Activated CD4-positive, alpha-beta T cell treated with anti-CD3 and anti-CD28 coated beads, Interleukin-2, amount 10 ng/mL, durations not matched to agents 7 days and 5 days (primary cell): Measurements from ENCODE around the gene KRT76. TPM values are rescaled to one million over a fixed set of nuclear protein-coding genes. Genes with fewer than 3 reads are reported as not detected.
"Not testable (repeated sequence)": the region's sequence is repeated elsewhere in the genome, so short reads cannot be mapped to it uniquely, and the experiment has no call there.

Experiments
- CTCF ChIA-PET: fragments of 350-600 bp; sonication (Branson Sonifier 250); formaldehyde crosslinking; loops from one replicate; lab custom pipeline; 2021; ENCODE audit warnings: antibody characterized with exemption; lab: Charles Lee
- POLR2A ChIA-PET: fragments of 350-600 bp; sonication (Branson Sonifier 250); formaldehyde crosslinking; loops from one replicate; lab custom pipeline; 2021; ENCODE audit warnings: antibody characterized with exemption; lab: Charles Lee
- DNase-seq: peaks from one replicate; pipeline ENCODE4 v3.0.0-alpha.2; 2020
- H3K27ac Mint-ChIP-seq: one replicate; pipeline ENCODE4 v1.8.0; 2021; ENCODE audit warnings: mild to moderate bottlenecking, moderate library complexity, mixed read lengths
- H3K27me3 Mint-ChIP-seq: one replicate; pipeline ENCODE4 v1.8.0; 2021; ENCODE audit warnings: mixed read lengths
- H3K36me3 Mint-ChIP-seq: one replicate; pipeline ENCODE4 v1.8.0; 2021; ENCODE audit warnings: low read depth, mixed read lengths
- H3K4me1 Mint-ChIP-seq: one replicate; pipeline ENCODE4 v1.8.0; 2021; ENCODE audit warnings: mixed read lengths
- H3K4me3 Mint-ChIP-seq: one replicate; pipeline ENCODE4 v1.8.0; 2021; ENCODE audit warnings: mild to moderate bottlenecking, moderate library complexity, mixed read lengths
- H3K9me3 Mint-ChIP-seq: one replicate; pipeline ENCODE4 v1.8.0; 2021; ENCODE audit warnings: mixed read lengths
- total RNA-seq, 2 experiments: library from RNA; stranded (reverse); gene quantifications; one replicate each; pipeline ENCODE4 v1.2.3, GENCODE V29; 2021

Gene KRT76
- total RNA-seq, 2 experiments from 2014 or later, result not detected

DNA sequence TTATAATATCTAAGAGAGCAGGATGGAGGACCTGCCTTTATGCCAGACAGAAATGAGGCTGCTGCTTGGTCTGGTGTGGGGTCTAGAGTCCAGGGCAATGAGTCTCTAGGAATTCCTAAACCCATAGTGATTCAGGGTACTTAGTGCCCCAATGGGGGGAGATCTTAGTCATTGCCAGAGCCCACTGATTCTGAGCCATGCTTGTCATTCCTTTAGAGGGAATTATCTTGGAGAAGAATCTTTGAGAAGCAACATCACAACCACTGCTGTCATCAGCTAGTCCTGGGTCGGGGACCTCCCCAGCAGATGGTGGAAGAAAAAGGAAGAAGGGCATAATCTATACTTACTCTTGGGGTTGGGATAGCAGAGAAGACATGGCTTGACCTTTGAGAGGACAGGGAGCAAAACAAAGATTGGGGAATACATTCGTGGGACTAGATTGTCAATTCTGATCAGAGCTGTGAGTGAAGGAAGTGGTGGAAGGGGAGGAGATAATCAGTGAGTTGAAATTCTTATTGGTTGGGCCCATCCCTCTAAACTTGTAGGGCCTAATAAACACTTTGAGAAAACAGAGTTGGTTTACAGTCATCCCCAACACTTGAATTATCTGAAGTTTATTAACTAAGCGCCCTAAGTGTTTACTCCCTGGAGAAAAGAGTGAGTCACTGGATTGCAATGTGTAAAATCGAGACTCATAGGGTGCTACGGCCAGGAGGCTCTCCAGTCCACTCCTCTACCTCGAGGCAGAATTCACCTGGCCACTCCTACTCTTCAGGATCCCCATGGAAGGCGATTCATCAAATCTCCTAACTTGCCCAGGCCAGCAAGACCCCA is 21.7 kb upstream of the KRT76 start:
- ChIA-PET CTCF (interaction anchor here (0.5 kb wide), 1 partner anchor 1881 kb away, joined by 3 read pairs; no protein-coding TSS in a partner anchor), POLR2A (no interaction called here)
- no peaks in the 10 kb centered on the region for H3K9me3 Mint-ChIP-seq
- no peaks in the 10 kb centered on the region for H3K27me3 Mint-ChIP-seq
- no peak overlapping the region for H3K4me3 Mint-ChIP-seq
- DNase-seq, result no peak
- H3K36me3 Mint-ChIP-seq, result no peaks in the 10 kb centered on the region
- no peak overlapping the region for H3K27ac Mint-ChIP-seq
- peaks cover 2% of the 10 kb centered on the region for H3K4me1 Mint-ChIP-seq

DNA sequence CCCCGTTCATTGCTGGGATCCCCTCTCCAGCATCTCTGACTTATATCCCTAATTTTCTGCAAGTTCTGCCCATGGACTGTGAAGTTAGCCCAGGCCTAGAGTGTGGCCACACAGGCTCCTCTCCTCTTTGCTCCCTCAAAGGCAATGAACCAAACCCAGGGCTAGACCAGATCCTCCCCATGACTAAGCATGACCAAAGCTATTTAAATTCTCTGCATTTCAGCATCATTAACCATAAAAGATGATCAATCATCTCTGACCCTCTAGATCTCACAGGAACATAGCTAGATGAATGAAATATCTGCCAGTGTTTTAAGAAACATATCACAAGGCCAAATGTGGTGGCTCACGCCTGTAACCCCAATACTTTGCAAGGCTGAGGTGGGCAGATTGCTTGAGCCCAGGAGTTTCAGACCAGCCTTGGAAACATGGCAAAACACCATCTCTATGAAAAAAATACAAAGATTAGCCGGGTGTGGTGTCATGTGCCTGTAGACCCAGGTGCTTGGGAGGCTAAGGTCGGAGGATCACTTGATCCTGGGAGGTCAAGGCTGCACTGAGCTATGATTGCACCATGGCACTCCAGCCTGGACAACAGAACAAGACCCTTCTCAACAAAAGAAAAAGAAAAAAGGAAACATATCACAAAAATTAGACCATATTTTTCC is 21.0 kb upstream of the KRT76 start:
- DNase-seq, result no peak
- H3K36me3 Mint-ChIP-seq, result no peaks in the 10 kb centered on the region
- no peak overlapping the region for H3K4me3 Mint-ChIP-seq
- peaks cover 2% of the 10 kb centered on the region for H3K4me1 Mint-ChIP-seq
- no peak overlapping the region for H3K27ac Mint-ChIP-seq
- CTCF ChIA-PET, result no interaction called here
- no peaks in the 10 kb centered on the region for H3K27me3 Mint-ChIP-seq
- POLR2A ChIA-PET, result no interaction called here
- H3K9me3 Mint-ChIP-seq, result no peaks in the 10 kb centered on the region

DNA sequence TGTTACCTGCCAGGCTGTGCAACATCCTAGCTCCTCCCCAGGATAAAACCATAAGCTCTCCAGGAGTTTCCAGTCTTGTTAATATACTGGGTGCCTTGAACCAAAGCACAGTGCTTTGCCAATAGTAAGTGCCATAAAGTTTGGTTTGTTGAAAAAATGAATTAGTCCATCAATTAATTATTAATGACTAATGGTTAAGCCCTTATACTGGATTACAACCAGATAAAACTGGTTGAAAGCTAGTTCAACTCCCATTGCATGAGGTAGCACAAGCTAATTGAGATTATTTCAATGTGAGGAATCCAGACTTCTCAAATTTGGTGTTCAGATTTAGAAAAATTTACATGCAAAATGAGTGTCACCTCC is 20.4 kb upstream of the KRT76 start:
- CTCF ChIA-PET, result no interaction called here
- no peak for DNase-seq
- Mint-ChIP-seq H3K9me3 (no peaks in the 10 kb centered on the region), H3K36me3 (no peaks in the 10 kb centered on the region), H3K4me1 (peaks cover 2% of the 10 kb centered on the region), H3K27ac (no peak overlapping the region), H3K27me3 (no peaks in the 10 kb centered on the region), H3K4me3 (no peak overlapping the region)
- POLR2A ChIA-PET, result no interaction called here

DNA sequence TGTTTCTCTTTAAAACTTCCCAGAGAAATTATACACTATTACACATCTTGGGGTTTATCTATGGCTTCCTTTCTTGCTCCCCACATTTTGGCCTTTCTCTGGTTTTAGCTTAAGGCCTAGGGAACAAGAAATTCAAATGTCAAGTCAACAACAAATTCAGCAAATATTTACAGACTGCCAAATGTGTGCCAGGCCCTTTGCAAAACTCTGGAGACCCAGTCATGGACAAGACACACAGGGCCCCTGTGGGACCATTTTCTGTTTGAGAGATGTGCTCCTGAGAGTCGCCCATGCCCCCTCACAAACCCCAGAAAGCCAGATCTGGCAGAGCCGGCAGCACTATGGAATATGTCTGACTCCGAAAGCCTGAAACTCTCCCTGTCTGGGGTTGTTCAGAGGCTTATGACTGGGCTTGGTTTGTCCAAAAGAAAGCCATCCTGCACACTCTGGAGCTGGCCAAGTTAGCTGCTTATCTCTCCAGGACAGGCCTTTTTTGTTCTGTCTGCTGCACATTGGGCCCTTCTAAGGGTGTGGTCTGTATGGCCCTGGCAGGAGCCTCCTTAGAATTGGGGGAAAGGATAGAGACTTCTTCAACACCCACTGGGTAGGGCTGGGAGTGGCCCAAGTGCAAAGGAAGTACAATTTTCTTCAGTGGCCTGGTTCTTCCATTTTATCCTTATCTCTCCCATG is 19.8 kb upstream of the KRT76 start:
- H3K27me3 Mint-ChIP-seq, result no peaks in the 10 kb centered on the region
- no peak overlapping the region for H3K4me3 Mint-ChIP-seq
- ChIA-PET POLR2A (no interaction called here), CTCF (no interaction called here)
- H3K36me3 Mint-ChIP-seq, result no peaks in the 10 kb centered on the region
- peaks cover 2% of the 10 kb centered on the region for H3K4me1 Mint-ChIP-seq
- no peak overlapping the region for H3K27ac Mint-ChIP-seq
- H3K9me3 Mint-ChIP-seq, result no peaks in the 10 kb centered on the region
- no peak for DNase-seq

DNA sequence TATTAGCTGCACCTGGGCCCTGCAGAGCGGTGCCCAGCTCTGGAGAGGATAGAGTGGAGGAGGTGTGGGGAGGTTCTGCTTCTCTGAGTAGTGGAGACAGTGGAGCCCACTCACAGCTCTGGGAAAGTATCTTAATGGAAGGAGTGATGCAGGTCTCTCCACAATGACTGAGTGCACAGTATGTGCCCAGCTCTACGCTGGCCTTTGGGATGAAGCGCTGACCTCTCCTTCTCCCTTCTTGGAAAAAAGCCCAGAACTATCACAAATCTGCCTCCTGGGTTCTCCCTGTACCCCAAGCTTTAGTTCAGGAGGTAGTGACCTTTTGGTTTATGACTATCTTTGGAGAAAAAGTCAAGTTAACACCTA is 19.3 kb upstream of the KRT76 start:
- peaks cover 2% of the 10 kb centered on the region for H3K4me1 Mint-ChIP-seq
- ChIA-PET CTCF (interaction anchor here (1.3 to 1.7 kb wide), 2 partner anchors 16 to 184 kb away, joined by 3 read pairs; no protein-coding TSS in a partner anchor), POLR2A (no interaction called here)
- no peak overlapping the region for H3K27ac Mint-ChIP-seq
- no peaks in the 10 kb centered on the region for H3K9me3 Mint-ChIP-seq
- no peak for DNase-seq
- H3K27me3 Mint-ChIP-seq, result peaks cover 2% of the 10 kb centered on the region
- H3K4me3 Mint-ChIP-seq, result no peak overlapping the region
- H3K36me3 Mint-ChIP-seq, result no peaks in the 10 kb centered on the region

DNA sequence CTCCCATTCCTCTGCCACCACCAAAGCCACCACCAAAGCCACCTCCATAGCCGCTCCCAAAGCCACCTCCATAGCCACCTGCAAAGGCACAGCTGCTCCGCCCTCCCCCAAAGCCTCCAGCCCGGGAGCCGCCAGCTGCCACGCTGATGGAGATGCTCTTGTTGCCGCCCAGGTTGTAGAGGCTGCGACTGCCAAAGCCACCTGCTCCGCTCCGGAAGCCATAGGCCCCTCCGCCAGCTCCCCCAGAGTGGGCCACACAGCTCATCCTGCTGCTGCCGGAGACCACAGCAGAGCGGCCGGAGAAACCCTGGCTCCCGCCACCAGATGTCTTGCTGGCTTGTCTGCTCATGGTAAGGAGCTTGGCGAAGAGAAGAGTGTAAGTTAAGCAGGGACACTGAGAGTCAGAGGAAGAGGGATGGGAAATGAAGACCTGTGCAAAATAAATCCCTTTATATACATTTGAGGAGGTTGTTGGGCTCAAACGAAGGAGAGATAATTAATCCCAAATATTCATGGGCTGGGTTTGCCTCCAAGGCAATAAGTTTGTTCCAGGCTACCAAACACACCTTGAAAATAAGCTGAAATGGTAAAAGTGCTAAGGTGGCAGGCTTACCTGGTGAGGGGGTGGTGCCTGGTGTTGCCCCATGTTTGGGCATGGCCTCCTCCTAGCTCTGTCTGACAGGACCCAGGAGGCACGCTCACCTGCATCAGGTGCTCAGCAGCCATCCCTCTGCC is 18.7 kb upstream of the KRT76 start, which contains the start of gene KRT3:
Gene KRT3, minus strand, starts transcription at position 424 of the 735 bp plus-strand sequence. Its CDS starts 75 bp downstream, at position 349.
- no peak for DNase-seq
- no peak within 1 kb of the TSS for H3K4me3 Mint-ChIP-seq
- H3K27me3 Mint-ChIP-seq, result peaks cover 4% of the 10 kb centered on the region
- POLR2A ChIA-PET, result no interaction called here
- CTCF ChIA-PET, result interaction anchor here (1.3 to 1.7 kb wide), 2 partner anchors 15 to 185 kb away, joined by 3 read pairs; no protein-coding TSS in a partner anchor
- no peak within 1 kb of the TSS for H3K27ac Mint-ChIP-seq
- H3K36me3 Mint-ChIP-seq, result no peaks in the 10 kb centered on the region
- H3K4me1 Mint-ChIP-seq, result peaks cover 2% of the 10 kb centered on the region
- H3K9me3 Mint-ChIP-seq, result no peaks in the 10 kb centered on the region

DNA sequence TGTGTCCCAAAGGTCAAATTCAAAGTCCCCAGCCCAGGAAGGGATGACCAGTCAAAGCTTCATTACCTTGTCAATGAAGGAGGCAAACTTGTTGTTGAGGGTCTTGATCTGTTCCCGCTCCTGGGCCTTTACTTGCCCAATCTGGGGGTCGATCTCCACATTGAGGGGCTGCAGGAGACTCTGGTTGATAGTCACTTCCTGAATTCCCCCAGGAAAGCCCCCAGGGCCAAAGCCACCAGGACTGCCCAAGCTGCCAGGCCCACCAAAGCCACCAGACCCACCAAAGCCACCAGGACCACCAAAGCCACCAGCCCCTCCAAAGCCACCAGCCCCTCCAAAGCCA is 18.2 kb upstream of the KRT76 start:
- POLR2A ChIA-PET, DNase-seq, H3K27ac Mint-ChIP-seq, H3K36me3 Mint-ChIP-seq, H3K4me3 Mint-ChIP-seq, H3K9me3 Mint-ChIP-seq, H3K27me3 Mint-ChIP-seq, H3K4me1 Mint-ChIP-seq: not testable (repeated sequence)
- CTCF ChIA-PET, result interaction anchor here (1.3 to 1.7 kb wide), 2 partner anchors 15 to 185 kb away, joined by 3 read pairs; no protein-coding TSS in a partner anchor

DNA sequence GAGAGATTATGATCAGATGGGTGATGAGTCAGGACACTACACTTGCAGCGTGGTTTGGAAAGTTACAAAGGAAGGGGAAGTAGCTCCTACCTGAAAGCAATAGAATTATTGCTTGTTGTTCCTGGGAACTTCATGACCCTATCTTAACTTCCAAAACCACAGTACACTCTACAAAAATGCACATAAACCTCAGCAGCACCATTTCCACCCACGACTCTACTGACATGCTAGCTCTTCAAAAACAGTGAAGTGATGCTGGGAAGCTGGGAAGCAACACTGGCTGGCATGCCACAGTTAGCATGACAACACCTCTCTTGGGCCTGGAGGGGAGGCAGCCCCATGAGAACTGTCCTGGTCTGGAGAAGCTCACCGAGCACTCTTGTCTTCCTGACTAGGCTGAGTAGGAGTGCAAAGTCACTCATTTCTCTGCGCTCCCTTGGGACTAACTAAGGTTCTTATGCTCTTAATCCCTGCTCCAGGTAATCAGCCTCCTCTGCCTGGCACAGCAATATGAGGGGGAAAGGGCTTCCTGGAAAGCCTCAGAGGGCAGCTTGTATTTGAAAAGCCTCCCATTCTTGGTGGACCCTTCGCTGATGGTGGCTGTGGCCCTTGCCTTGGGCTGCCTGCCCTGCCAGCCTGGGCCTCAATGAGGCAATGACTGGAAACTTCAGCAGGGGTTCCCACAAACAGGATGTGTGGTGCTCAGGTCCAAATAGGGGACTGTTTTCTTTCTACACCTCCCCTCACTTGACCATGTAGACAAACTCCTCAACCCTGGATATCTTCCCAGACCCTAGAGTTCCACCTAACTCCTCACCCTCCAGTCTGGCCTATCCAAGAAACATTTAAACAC is 17.6 kb upstream of the KRT76 start:
- peaks cover 4% of the 10 kb centered on the region for H3K4me1 Mint-ChIP-seq
- no peak for DNase-seq
- no peaks in the 10 kb centered on the region for H3K36me3 Mint-ChIP-seq
- ChIA-PET POLR2A (no interaction called here), CTCF (interaction anchor here (1.7 kb wide), 1 partner anchor 14 kb away, joined by 3 read pairs; no protein-coding TSS in a partner anchor)
- no peak overlapping the region for H3K4me3 Mint-ChIP-seq
- H3K27ac Mint-ChIP-seq, result no peak overlapping the region
- H3K27me3 Mint-ChIP-seq, result peaks cover 13% of the 10 kb centered on the region
- no peaks in the 10 kb centered on the region for H3K9me3 Mint-ChIP-seq

DNA sequence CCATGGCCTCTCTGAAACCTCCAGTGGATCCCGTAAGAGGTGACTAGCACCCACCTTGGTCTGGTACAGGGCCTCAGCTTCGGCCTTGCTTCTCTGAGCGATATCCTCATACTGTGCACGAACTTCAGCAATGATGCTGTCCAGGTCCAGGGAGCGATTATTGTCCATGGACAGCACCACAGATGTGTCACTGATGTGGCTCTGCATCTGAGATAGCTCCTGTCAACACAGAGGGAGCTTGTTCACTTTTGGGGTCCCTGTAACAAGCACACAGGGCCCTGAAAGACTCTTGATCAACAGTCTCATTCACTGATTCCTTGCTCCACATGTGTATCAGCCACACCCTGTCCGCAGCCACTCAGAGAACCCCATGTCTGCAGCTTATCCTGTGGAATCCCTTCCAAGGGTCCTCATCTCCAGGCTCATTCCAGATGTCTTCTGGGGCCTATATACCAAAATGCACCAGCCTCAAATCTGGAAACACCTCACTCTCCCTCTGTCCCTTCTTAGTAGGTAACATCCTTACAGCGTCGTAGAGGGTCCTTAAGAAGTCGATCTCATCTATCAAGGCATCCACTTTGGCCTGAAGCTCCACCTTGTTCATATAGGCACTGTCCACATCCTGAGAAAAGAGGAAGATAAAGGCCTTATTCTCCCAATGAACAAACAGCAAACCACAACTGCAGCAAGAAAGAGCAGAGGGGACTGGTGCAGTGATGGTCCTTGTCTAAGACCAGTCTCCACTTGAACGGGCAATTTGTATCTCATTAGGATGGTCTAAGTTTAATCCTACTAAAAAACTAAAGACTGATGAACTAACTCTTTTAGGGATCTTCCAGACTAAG is 15.3 kb upstream of the KRT76 start:
- H3K4me1 Mint-ChIP-seq, result peaks cover 4% of the 10 kb centered on the region
- no peak overlapping the region for H3K27ac Mint-ChIP-seq
- peaks cover 30% of the 10 kb centered on the region for H3K27me3 Mint-ChIP-seq
- POLR2A ChIA-PET, result no interaction called here
- no peak overlapping the region for H3K4me3 Mint-ChIP-seq
- DNase-seq, result no peak
- CTCF ChIA-PET, result interaction anchor here (1.2 kb wide), 1 partner anchor 11 kb away, joined by 3 read pairs; no protein-coding TSS in a partner anchor
- H3K9me3 Mint-ChIP-seq, result no peaks in the 10 kb centered on the region
- H3K36me3 Mint-ChIP-seq, result no peaks in the 10 kb centered on the region

DNA sequence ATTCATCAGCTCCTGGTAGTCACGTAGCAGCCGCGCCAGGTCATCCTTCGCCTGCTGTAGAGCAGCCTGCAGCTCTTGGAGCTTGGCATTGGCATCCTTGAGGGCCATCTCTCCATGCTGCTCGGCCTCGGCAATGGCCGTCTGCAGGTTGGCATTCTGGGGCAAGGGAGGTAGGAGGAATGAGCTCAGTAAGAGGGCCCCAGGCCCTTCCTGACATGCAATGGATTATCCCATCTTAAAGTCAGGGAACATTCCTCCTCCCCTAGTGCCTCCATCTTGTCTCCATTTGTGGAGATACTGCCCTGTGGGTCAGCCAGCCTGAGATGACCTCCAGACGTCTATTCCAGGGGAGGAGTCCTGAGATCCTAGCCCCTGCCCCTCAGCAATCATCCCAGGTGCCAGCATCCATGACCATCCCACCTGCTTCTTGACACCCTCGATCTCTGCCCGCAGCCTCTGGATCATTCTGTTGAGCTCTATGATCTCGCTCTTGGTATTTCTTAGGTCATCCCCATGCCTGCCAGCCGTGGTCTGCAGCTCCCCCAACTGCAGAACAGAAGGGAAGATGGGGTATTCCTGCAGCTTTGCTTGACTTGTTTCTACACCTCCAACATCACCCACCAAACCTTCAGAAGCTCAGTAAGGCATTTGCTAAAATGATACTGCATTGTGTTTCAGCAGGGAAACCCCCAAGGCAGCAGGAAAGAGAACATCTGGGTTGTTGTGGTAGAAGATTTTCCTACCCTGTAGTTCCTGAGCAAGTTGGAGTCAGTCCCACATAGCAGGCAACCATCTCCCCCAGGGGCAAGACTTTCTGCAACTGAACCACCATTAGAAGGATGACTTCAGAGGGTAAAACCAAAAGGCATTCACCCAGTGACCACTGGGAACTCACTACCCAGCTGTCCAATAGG is 14.4 kb upstream of the KRT76 start:
- ChIA-PET CTCF (interaction anchor here (0.6 to 1.7 kb wide), 3 partner anchors 11 to 141 kb away, joined by 3 to 6 read pairs (median 3); no protein-coding TSS in a partner anchor), POLR2A (no interaction called here)
- no peaks in the 10 kb centered on the region for H3K9me3 Mint-ChIP-seq
- H3K27me3 Mint-ChIP-seq, result peaks cover 30% of the 10 kb centered on the region
- H3K36me3 Mint-ChIP-seq, result no peaks in the 10 kb centered on the region
- no peak for DNase-seq
- H3K4me3 Mint-ChIP-seq, result no peak overlapping the region
- H3K27ac Mint-ChIP-seq, result no peak overlapping the region
- H3K4me1 Mint-ChIP-seq, result peaks cover 4% of the 10 kb centered on the region
